ENCODE measurements around the gene PHEX.

PHEX gene

DNA sequence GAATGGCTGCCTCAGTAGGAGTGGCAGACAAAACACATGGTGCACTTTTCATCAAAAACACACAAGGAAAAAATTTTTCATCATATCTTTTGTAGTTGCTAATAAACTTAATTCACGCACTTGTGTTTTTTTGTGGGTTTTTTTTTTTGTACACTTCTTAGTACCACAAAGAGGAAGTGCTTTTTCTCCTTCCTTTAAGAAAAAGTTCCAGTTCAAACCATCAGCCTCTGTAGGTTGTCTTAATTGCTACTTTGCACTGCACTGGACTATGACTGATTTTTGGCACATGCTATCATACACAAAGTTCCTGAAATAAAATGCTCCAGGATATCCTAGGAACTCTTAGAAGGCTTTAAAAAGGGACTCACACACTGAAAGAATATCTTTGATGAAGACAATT is at the start of gene PHEX:
Gene PHEX (plus strand): TSS at position 242 of the 400 bp plus-strand sequence. CDS start 681 bp downstream, outside the sequence.
- no peak for DNase-seq

DNA sequence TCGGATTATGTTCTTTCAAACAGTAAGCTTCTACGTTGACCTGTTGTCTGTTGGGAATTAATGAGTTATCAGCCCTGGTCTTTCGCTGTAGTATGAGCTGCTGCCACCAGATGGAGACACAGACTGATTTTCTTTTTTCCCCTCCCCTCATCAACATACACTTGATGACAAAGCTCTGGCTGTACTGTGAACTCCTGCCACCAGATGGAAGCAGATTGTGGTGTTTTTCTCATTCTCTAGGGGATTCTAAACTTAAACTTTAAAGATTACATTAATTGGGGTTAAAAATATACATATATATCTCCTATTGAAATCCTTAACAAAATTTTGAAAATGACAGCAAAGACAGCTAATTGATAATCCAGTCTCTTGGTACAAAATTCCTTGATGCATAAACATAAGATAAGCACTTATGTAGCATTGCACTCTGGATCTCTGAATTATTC is 46.8 kb upstream of the PHEX start:
- DNase-seq = peak; percentile 71

DNA sequence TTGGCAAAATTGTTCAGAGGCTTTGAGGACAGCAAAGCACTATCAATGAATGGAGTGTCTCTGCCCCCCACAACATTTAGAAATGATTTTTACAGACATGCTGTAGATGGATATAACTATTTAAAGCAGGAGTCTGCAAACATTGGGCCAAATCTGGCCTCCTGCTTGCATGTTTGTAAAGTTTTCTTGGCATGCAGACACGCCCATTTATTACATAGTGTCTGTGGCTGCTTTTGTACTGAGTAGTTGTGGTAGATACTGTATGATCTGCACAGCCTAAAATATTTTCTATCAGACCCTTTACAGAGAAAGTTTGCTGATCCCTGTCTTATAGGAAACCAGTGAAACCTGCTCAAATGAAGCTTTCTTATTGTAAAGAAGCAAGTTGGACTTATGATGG is 45.5 kb upstream of the PHEX start:
- DNase-seq = no peak

DNA sequence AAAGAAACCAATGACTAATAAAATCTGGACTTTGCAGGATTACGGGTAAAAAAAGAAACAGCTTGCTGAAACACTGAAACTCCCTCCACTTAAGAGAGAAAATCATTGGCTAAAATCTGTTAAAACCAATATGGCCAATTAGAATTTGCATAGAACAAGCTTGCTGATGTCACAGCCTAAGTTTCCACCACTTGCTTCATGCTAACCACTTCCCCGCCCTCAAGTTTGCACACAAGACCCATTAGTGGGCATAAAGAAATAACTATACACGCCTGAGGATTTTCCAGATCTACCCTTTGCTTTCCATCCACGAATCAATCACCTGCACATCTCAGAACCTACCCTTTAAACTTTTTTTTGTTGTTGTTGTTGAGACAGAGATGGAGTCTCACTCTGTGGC is 42.7 kb upstream of the PHEX start:
- DNase-seq = no peak

DNA sequence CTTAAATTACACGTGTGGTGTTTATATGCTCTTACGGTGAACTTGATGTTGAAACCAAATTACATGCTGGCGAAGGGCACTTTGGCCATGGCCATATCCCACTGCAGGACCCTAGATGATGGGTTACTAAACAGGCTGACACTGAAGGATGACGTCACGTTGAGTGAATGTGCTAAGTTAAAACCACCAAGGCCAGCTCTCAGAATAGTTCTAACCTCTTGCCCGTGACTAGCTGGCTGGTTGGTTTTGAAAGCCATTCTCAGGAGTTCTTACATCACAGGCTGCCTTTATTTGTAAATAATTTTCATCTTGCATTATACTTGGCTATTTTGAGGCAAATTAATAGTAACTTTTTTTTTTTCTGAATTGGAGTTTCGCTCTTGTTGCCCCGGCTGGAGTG is 41.3 kb upstream of the PHEX start:
- DNase-seq = no peak

DNA sequence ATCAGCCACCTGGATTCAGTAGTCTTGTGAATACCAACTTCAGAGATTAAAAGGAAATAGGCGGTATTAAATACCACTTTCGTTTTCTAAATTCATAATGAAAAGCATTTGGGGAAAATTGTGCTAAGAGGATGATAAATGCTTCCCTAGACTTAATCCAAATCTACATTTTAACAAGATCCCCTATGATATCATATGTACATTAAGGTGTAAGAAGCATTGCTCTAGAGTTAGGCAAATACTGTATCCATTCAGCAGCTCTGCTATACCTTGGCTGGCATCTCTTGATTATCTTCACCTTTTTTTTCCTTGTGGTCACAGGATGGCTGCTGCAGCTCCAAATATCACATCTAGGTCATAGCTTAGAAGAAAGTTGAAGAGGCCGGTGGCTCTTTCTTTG is 40.6 kb upstream of the PHEX start:
- no peak for DNase-seq

DNA sequence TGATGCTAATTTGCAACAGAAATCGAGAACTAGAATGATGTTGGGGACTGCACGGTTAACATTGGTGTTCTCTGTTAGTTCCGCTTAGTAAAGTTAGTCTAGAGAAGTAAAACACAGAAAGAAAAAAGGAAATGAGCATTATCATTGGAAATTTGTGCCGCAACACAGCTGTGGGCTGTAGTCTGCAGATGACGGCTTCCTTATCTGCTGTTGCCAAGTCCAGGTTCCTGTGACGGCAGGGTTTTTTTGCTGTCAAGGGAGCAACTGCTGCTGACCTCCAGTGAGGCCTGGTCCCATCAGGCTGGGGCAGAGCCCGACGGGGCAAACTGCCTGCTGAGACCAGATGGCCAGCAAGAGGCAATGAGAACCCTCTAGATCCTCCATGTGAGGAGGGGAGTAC is 38.9 kb upstream of the PHEX start:
- DNase-seq = no peak

DNA sequence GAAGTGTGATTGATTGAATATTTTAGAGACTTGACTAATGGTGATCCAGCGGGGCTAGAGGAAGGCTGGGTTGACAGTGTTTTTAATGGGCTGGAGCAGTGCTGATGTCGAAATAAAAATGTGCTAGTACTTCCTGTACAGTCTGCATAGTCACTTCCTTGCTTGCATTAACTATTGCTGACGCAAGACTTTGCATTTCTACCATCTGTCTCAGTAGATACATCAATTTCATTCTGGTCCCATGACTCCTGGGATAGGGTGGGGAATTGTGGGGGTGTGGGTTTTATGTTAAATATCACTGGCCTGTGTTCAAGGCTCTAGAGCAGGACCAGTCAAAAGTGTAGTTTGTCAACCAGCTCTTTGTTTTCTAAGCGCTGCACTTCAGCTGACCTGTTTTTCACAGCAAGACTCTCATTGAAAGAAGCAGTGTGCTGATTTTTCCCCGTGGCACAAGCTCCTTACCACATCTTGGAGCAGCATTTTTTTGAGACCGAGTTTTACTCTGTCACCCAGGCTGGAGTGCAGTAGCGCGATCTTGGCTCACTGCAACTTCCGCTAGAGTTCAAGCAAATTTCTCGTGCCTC is 35.2 kb upstream of the PHEX start:
- DNase-seq = no peak

DNA sequence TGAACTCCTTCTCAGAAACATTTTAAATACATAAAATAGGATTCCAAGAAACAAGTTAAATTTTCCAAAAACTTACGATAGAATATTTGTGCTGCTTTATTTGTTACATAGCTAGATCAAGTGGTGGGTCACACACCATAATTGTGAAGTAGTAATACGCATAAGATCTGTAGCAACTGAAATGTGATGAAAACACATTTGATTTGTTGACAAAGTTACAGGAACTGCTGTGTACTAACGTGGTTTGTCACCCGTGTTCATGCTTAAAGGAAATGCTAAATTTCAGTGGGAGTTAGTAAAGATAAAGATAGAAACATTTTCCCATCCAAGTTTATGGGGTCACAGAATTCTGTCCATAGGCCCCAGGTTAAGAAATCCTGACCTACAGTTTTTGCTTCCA is 34.1 kb upstream of the PHEX start:
- no peak for DNase-seq

DNA sequence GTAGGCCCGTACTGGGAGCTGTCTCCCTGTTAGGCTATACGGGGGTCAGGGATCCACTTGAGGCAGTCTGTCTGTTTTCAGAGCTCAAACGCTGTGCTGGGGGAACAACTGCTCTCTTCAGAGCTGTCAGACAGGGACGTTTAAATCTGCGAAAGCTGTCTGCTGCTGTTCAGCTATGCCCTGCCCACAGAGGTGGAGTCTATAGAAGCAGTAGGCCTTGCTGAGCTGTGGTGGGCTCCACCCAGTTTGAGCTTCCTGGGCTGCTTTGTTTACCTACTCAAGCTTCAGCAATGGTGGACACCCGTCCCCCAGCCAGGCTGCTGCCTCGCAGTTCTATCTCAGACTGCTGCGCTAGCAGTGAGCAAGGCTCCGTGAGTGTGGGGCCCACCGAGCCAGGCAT is 27.3 kb upstream of the PHEX start:
- DNase-seq = no peak

DNA sequence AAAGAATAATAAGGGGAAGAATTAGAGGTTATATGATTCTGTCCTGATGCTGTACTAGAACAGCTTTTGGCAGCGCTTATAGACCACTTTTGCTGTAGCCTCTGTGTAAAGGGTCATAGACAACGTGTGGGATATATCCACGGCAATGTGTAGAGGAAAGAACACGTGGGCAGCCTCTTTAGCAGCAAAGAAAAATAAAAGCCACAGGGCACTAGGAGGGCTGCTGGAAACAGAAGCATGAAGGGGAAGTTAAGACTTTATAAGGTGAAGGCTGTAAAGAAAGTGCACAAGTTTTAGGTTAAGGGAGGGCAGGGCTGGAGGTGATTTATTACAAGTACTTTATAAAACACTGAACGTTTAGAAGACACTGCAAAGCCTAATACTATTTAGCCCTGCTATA is 20.1 kb upstream of the PHEX start:
- no peak for DNase-seq

DNA sequence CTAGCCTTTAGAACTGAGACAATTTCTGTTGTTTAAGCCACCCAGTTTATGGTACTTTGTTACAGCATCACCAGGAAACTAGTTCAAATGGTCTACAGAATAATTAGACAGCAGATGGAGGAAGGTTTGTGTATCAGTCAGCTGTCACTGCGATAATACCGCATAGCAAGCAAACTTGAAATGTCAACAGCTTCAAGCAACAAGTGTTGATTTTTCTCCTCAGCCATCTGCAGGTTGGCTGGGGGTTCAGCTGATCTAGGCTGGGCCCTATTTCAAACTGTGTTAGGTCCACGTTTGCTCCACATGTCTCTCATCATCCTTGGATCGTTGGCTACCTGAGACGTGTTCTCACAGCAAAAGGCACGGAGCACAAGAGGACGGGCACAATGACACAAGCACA is 19.2 kb upstream of the PHEX start:
- DNase-seq = no peak

DNA sequence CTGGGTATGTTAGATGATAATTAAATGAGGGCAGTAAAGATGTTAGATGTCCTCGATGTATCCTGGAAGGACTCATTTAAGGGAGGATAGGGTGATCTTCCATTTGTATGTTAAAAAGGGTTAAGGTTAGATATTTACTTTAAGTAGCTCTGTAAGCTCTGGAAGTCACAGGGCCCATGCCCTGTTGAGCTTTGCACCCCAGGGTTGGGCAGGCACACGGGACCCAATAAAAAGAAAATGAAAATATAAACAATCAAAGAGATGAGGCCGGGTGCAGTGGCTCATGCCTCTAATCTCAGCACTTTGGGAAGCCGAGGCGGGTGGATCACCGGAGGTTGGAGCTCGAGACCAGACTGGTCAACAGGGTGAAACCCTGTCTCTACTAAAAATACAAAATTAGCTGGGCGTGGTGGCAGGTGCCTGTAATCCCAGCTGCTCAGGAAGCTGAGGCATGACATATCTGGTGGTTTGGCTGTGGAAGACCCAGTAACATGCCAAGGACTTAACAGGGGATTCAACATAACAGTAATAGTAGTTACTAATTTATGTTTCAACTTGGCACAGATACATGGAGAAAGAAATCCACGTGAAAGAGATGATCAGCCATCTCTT is 16.9 kb upstream of the PHEX start:
- no peak for DNase-seq

DNA sequence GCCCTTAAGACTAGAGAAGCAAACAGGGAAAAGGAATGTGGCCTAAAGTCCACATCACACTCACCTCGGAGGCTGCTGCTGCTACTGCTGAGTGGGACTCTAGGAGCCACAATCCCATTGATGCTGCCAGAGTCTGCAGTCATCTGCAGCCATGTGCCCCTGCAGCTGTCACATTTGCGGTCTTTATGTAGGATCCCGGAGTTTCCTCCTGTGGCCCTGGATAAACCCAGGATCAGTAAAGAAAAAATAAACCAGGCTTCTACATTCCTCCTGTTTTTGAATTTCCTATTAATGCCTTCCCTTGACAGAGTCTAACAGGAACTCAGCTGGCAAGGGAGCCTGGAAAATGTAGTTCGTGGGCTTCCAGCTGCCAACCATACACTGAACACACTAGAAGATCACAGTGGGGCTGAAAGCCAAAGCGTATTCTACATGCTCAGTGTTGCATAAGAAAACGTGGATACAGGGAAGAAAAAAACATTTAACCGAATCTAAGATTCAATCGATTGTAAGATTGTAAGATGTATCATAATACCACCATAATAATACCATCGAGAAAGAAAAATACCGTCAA is 10.3 kb upstream of the PHEX start:
- no peak for DNase-seq

DNA sequence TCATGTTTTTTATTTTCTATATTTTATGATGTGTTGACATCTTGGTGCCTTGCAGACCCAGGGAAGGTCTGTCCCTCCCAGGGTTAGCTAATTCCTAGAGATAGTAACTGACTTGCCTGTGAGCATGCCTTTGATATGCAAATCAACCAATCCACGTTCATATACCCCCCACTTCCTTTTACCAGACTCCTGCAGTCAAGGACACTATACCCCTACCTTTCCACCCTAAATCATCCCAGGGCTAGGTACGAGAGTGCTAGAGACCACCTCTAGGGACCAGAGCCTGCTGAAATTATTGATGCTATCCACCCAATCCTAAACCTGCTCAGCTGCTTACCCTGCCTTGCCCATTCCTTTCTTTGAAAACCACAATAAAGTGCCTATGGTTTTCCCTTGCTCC is 7.5 kb upstream of the PHEX start:
- DNase-seq = no peak

DNA sequence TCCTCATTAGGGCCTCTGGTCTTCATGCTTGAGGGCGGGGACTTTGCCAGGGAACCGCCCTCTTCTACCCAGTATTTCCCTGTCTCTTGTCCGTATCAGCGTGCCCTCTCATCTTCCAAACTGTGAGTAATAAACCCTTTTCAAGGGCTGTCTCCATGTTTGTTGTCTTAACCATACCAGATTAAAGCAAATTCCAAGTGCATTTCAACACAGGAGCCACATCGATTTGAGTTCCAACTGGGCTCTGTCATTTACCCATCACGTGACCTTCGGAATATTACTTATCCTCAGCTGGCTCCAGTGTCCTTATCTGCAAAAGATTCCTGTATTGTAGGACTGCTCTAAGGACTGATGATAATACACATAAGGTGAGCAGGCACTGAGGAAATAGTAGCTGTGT is 6.4 kb upstream of the PHEX start:
- DNase-seq = no peak

DNA sequence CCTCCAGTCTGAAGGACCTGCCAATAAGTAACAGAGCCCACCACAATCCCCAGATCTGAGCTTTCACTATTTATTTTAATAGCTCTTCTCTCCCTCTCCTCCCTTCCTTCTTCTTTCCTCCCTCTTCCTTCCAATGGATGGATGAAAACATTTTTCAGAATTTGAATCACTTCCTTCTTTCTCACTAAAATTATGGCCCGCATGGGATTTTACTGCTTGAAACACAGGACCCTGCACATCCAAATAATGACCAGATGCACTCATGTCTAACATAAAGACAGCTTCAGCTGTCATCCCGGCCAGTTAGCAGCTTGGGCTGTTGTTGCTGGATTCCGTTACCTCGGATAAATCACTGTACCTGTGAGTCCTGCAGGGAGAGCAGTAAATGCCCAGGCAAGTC is 5.4 kb upstream of the PHEX start:
- DNase-seq = no peak

DNA sequence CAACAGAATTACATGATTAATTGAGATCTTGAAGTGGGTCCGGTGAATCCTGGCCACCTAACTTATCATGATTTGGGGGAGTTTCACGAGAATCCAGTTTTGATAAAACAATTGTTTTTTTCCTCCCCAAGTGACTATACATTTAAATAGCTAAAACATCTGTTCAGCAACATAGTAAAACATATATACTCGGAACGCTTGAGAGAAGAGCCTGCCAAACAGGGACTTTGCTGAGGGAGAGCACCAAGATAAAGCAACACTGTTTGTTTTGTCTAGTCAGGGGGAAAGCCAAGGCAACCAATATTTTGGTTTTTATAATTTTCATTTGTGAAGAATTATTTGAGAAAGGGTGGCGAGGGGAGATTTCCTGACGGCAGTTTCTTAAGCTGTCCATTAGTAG is 381 bp downstream of the PHEX start:
- no peak for DNase-seq

DNA sequence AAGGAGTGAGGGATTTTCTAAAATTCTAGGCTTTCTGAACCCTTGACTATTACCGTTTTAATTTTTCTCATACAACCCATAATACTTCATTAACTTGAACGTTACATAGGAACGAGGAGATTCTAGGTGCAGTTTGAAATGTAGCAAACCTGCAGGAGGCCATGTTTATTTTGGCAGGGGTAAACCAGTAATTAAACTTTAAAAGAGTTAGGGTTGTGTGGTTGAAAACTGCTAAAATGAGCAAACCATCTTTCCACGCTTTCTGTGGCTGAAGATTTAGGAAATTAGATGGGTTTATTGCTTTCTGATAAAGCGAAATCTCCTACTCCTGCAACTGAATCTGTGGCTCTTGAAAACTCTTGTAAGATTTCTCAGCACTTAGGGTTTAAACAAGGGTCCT is 1.7 kb downstream of the PHEX start:
- DNase-seq = no peak

DNA sequence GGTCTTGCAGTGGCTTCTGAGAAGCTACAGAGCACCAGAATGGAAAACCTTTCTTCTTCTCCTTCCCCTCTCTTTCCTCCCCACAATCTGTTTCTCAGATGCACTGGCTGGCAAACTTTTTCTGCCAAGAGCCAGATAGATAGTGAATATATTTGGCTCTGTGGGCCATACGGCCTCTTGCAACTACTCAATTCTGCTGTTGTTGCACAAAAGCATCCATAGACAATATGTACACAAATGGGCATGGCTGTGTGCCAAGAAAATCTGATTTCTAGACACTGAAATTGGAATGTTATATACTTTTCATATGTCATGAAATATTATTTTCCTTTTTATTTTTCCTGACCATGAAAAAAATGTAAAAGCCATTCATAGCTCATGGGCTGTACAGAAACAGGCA is 3.1 kb downstream of the PHEX start:
- DNase-seq = no peak

DNA sequence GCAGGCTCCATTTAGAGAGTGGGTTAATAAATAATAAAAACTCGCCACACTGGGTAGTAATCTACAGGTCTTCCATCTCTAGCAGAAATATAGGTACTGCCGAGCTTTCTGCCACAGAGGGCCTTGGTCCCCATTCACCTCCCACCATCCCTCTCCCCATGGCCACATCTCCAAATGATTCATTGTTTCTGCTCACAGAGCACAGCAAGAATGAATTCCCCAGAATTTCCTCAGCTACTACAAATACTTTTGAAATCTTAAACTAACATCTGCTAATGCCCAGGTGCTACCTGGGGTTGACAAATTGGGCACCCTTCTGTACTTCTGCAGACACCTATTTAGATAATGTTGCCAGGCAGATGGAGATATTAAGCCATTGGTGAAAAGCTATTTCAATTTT is 5.1 kb downstream of the PHEX start:
- DNase-seq = no peak

DNA sequence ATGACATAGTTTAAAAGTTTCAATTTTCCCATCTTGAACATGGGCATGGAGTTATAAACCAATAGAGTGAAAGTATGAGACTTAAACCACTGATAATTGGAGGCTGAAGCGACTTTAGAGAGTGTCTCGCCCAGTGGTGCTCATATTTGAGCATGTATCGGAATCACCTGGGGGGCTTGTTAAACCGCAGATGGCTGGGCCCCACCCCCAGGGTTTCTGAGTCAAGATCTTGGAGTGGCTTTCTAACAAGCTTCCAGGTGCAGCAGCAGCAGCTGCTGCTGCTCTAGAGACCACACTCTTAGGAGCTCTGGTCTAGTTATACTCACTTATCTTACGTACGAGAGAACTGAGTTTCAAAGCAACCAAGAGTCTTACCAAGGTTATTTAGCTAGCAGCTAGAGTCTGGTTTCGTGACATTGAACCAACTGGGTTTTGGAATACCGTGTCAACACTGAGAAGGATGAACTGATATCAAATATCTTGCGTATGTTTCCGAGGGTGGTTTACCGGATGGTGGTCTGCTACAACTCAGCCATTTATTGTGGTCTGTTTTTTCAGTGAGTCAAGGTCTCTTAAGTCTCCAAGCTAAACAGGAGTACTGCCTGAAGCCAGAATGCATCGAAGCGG is 5.9 kb downstream of the PHEX start:
- no peak for DNase-seq

DNA sequence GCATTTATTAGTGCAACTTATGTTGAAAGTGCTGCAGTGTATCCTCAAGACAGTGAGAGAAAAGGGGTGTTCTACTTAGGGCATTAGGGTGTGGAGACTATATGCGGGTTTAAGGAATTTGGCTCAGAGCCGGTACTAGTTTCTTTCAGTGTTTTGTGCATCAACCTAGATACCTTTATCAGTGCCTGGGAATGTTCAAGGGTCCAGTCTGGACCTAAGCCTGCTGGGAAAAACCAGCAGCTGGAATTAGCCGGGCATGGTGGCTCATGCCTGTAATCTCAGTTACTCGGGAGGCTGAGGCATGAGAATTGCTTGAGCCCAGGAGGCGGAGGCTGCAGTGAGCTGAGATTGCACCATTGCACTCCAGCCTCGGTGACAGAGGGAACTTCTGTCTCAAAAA is 7.4 kb downstream of the PHEX start:
- DNase-seq = no peak

DNA sequence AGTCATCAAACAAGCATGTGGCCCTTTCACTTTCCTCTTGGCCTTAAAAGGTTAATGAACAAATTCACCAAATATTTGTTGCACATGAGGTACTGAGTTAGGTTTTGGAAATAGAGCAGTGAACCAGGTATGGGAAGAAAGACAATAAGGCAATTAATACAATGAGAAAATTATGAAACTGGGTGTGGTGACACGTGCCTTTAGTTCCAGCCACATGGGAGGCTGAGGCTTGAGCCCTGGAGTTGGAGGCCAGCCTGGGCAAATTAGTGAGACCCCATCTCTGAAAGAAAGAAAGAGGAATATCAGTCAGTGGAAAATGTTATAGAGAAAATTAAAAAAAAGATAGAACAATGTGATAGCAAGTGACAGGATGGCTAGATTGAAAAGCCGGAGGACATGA is 8.1 kb downstream of the PHEX start:
- DNase-seq = no peak

Data from activated T-cell treated with anti-CD3 and anti-CD28 coated beads, Interleukin-2, amount 50 U/mL, for 1 hour (primary cell).